Stimulated activated memory B cell treated with anti-CD40 and anti-IgM and Interleukin-4, amounts not matched to agents 10 μg/mL and 1 μg/mL and 100 μg/mL, for 72 hours (primary cell): ENCODE results near the gene NCAPG.
"Not testable (repeated sequence)": the region's sequence is repeated elsewhere in the genome, so short reads cannot be mapped to it uniquely, and the experiment has no call there.

Experiments
- ATAC-seq: fragments of 150-1000 bp; cut with Tn5 transposase; 2 replicates; pipeline ENCODE4 v1.10.0; 2021
- H3K27ac Mint-ChIP-seq: one replicate; pipeline ENCODE4 v1.8.0; 2022; ENCODE audit warnings: mild to moderate bottlenecking, mixed read lengths
- H3K27me3 Mint-ChIP-seq: one replicate; pipeline ENCODE4 v1.8.0; 2022; ENCODE audit warnings: mixed read lengths
- H3K36me3 Mint-ChIP-seq: one replicate; pipeline ENCODE4 v1.8.0; 2022; ENCODE audit warnings: mixed read lengths
- H3K4me1 Mint-ChIP-seq: one replicate; pipeline ENCODE4 v1.8.0; 2022; ENCODE audit warnings: mixed read lengths
- H3K4me3 Mint-ChIP-seq: one replicate; pipeline ENCODE4 v1.8.0; 2022; ENCODE audit warnings: mild to moderate bottlenecking, moderate library complexity, mixed read lengths
- H3K9me3 Mint-ChIP-seq: one replicate; pipeline ENCODE4 v1.8.0; 2022; ENCODE audit warnings: mixed read lengths

Gene NCAPG

DNA sequence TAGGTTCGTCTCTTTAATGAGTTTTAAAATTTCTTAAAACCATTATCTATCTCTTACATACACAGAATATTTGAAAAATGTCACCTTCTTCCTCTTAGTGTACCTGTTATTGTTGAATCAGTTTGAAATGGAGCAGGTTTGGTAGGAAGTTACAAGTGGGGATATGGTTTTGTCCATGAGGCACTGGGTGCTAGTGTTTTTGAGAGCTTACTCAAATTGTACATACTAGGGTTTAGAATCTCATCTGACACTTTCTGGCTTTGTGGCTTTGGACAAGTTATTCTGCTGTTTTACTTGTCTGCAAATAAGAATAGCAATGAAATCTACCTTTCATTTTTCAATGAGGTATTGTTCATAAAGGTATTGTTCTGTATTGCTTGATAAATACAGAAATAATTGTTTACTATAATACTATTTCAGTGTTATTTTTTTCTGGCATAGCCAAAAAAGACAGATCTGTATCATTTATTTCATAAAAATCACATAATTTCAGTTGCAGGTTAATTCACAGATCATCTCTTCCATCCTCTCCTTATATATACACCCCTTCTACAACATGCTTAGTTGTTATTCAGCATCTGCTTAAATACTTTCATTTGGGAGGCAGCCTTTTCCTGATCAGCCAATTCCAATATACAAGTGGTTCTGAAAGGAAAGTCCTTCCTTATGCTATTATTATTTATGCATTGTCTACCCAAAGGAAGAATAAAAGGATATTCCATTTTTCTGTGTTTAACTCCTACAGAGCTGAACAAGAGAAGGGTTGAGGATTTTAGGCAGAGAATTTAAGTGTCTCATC is 13.3 kb downstream of the NCAPG start:
- no peak for ATAC-seq
- H3K9me3 Mint-ChIP-seq: no peaks in the 10 kb centered on the region
- no peak overlapping the region for H3K27ac Mint-ChIP-seq
- no peaks in the 10 kb centered on the region for H3K36me3 Mint-ChIP-seq
- no peaks in the 10 kb centered on the region for H3K27me3 Mint-ChIP-seq
- H3K4me3 Mint-ChIP-seq: no peak overlapping the region
- no peaks in the 10 kb centered on the region for H3K4me1 Mint-ChIP-seq

DNA sequence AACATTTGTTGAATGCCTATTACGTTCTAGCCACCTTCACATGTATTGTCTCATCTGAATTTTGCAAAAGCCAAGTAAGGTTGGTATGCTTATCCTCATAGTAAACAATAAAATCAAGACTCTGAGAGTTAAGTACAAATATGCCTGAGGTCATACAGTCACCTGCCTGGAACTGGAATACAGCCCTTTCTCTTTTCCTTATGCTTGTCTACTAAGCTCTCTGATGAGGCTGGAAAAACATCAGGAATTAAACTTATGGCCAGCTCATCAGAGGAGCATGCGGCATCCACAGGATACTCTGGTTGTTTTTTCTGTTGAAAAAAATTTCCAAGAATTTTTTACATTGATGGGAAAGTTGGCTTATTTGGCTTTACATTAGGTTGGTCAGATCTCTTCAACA is 35.5 kb downstream of the NCAPG start:
- no peak overlapping the region for H3K27ac Mint-ChIP-seq
- H3K36me3 Mint-ChIP-seq: peaks cover 4% of the 10 kb centered on the region
- H3K4me1 Mint-ChIP-seq: no peaks in the 10 kb centered on the region
- no peak overlapping the region for H3K4me3 Mint-ChIP-seq
- H3K9me3 Mint-ChIP-seq: no peaks in the 10 kb centered on the region
- ATAC-seq: no peak
- no peaks in the 10 kb centered on the region for H3K27me3 Mint-ChIP-seq

DNA sequence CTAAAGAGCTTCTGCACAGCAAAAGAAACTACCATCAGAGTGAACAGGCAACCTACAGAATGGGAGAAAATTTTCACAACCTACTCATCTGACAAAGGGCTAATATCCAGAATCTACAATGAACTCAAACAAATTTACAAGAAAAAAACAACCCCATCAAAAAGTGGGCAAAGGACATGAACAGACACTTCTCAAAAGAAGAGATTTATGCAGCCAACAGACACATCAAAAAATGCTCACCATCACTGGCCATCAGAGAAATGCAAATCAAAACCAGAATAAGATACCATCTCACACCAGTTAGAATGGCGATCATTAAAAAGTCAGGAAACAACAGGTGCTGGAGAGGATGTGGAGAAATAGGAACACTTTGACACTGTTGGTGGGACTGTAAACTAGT is 39.5 kb downstream of the NCAPG start:
- H3K27ac Mint-ChIP-seq, H3K4me1 Mint-ChIP-seq, H3K9me3 Mint-ChIP-seq, H3K36me3 Mint-ChIP-seq, H3K27me3 Mint-ChIP-seq, H3K4me3 Mint-ChIP-seq, ATAC-seq: not testable (repeated sequence)

DNA sequence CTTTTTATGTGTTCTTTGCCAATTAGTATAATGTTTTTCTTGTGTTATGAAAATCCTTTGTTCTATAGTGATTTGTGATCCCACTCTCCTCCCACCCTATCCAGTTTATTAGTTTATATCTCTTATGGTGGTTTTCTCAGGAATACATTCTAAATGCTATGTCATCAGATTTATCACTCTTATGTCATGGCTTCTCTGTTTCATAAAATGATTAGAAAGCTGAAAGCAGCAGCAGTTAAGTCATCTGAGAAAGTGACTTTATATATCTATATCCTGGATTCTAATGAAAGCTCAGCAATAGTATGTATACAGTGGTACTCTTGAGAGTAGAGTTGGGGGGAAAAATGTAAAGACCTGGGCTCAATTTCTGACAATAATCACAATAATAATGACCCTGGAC is 41.2 kb downstream of the NCAPG start:
- H3K9me3 Mint-ChIP-seq: no peaks in the 10 kb centered on the region
- no peaks in the 10 kb centered on the region for H3K4me1 Mint-ChIP-seq
- no peak overlapping the region for H3K27ac Mint-ChIP-seq
- no peak for ATAC-seq
- H3K27me3 Mint-ChIP-seq: no peaks in the 10 kb centered on the region
- peaks cover 4% of the 10 kb centered on the region for H3K36me3 Mint-ChIP-seq
- H3K4me3 Mint-ChIP-seq: no peak overlapping the region

DNA sequence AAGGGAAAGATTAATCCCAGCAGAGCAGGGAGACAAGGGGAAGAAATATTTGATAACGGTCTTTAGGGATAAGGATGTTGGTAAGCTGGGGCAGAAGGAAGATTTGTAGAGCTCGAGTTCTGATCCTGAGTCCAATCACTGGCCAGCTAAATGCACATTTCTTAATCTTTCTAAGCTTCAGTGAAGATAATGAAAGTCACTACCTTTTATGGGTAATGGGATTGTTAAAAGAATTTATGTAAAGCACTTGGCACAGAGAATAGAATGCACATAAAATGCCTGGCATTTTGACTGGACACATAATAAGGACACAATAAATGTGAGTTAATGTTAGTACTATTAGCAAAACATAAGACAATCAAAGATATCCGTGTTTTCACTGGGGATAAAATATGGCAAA is 43.3 kb downstream of the NCAPG start:
- Mint-ChIP-seq H3K36me3 (peaks cover 14% of the 10 kb centered on the region), H3K27me3 (no peaks in the 10 kb centered on the region), H3K4me1 (no peaks in the 10 kb centered on the region), H3K9me3 (peaks cover 4% of the 10 kb centered on the region), H3K27ac (no peak overlapping the region), H3K4me3 (no peak overlapping the region)
- ATAC-seq: no peak

DNA sequence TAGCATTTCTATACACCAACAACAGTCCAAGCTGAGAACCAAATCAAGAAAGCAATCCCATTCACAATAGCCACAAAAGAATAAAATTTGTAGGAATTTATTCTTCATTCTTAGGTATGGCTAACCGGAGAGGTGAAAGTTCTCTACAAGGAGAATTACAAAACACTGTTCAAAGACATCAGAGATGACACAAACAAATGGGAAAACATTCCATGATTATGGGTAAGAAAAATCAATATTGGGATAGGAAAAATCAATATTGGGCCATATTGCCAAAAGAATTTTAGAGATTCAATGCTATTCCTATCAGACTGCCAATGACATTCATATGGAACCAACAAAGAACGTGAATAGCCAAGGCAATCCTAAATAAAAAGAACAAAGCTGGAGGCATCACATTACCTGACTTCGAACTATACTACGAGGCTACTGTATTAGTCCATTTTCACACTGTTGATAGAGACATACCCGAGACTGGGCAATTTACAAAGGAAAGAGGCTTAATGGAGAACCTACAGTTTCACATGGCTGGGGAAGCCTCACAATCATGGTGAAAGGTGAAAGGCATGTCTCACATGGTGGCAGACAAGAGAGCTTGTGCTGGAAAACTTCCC is 49.1 kb downstream of the NCAPG start:
- H3K36me3 Mint-ChIP-seq: peaks cover 41% of the 10 kb centered on the region
- H3K4me1 Mint-ChIP-seq: no peaks in the 10 kb centered on the region
- H3K27ac Mint-ChIP-seq: no peak overlapping the region
- no peaks in the 10 kb centered on the region for H3K27me3 Mint-ChIP-seq
- H3K4me3 Mint-ChIP-seq: no peak overlapping the region
- H3K9me3 Mint-ChIP-seq: peaks cover 17% of the 10 kb centered on the region
- ATAC-seq: no peak

DNA sequence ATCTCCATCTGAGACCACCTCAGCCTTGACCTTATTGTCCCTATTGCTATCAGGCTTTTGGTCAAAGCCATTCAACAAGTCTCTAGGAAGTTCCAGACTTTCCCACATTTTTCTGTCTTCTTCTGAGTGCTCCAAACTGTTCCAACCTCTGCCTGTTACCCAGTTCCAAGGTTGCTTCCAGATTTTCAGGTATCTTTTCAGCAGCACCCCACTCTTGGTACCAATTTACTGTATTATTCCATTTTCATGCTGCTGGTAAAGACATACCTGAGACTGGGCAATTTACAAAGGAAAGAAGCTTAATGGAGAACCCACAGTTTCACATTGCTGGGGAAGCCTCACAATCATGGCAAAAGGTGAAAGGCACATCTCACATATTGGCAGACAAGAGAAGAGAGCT is 51.1 kb downstream of the NCAPG start:
- H3K27ac Mint-ChIP-seq, H3K27me3 Mint-ChIP-seq, H3K4me1 Mint-ChIP-seq, H3K4me3 Mint-ChIP-seq, ATAC-seq: not testable (repeated sequence)
- peaks cover 17% of the 10 kb centered on the region for H3K9me3 Mint-ChIP-seq
- peaks cover 49% of the 10 kb centered on the region for H3K36me3 Mint-ChIP-seq

DNA sequence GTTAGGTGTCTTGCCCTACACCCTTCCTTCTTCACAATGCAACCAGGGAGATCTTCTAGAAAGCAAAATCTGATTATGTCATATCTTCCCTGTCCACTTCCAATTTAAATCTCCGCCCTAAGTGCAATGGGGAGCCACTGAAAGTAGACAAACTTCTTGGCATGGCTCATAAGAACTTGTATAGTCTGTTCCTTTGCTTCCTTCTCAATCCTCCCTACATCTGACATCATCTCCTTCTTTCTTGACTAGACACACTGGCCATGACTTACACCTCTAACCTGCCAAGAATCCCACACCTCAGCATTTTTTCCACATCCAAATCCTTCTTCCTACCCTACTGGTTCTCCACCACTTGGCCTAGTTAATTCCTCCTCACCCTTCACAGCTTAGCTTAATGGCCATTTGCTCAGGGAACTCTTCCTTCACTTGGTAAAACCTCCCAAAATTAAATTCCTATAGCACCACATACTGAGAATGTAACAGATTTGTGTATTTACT is 55.1 kb downstream of the NCAPG start:
- ATAC-seq: no peak
- H3K4me1 Mint-ChIP-seq: no peaks in the 10 kb centered on the region
- no peaks in the 10 kb centered on the region for H3K27me3 Mint-ChIP-seq
- no peak overlapping the region for H3K27ac Mint-ChIP-seq
- H3K4me3 Mint-ChIP-seq: no peak overlapping the region
- H3K36me3 Mint-ChIP-seq: peaks cover 39% of the 10 kb centered on the region
- peaks cover 13% of the 10 kb centered on the region for H3K9me3 Mint-ChIP-seq

DNA sequence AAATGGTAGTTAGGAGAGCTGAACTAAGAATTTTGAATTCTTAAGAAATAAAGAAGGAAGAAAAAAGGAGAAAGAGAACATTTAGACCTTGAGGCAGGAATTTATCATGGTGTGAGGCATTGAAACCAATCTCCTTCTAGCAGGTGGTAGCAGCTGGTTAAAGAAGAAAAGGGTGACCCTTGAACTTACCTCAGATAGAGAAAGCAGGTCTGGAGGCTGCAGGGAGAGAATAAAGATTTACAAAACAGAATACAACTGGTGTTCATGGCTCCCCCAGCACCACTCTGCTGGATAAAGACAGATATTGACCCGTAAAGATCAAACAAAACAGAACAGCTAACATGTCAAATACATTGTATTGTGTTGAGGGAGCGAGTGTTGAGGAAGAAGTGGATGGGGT is 56.0 kb downstream of the NCAPG start:
- no peaks in the 10 kb centered on the region for H3K4me1 Mint-ChIP-seq
- H3K27me3 Mint-ChIP-seq: no peaks in the 10 kb centered on the region
- no peak overlapping the region for H3K4me3 Mint-ChIP-seq
- no peak overlapping the region for H3K27ac Mint-ChIP-seq
- ATAC-seq: no peak
- H3K9me3 Mint-ChIP-seq: peaks cover 11% of the 10 kb centered on the region
- peaks cover 35% of the 10 kb centered on the region for H3K36me3 Mint-ChIP-seq

DNA sequence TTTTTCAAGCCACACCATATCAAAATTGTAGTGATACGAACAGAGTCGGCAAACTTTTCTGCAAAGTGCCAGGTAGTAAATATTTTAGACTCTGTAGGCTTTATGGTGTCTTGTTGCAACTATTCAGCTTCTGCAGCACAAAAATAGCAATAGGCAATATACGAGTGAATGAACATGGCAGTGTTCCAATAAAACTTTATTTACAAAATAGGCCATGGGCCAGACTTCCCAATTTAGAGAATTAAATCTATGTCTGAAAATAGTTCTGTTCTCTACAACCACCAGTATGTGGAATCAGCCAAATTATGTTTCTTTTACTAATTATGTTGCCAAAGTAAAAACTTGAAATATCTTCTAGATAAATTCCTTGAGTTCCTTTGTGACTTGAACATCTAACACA is 56.5 kb downstream of the NCAPG start:
- Mint-ChIP-seq H3K4me3 (no peak overlapping the region), H3K4me1 (no peaks in the 10 kb centered on the region), H3K27ac (no peak overlapping the region), H3K27me3 (no peaks in the 10 kb centered on the region), H3K9me3 (peaks cover 6% of the 10 kb centered on the region), H3K36me3 (peaks cover 30% of the 10 kb centered on the region)
- no peak for ATAC-seq

DNA sequence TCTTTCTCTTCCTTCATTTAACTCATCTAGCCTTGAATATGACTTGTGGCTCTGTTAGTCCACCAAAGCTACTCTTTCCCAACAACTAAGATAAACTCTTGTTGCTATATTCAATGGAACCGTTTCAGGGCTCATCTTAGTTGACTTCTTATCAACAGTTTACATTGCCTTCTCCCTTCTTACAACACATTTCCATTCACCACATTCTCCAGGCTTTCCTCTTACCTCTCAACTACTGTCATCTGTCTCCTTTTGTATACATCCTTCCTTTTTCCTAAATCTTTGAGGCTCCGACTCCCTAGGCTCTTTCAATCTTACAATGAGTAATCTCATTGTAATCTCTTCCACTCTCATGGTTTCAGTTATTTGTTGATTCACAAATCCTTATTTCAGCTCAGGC is 58.5 kb downstream of the NCAPG start:
- Mint-ChIP-seq H3K36me3 (peaks cover 14% of the 10 kb centered on the region), H3K4me3 (no peak overlapping the region)
- no peak for ATAC-seq

DNA sequence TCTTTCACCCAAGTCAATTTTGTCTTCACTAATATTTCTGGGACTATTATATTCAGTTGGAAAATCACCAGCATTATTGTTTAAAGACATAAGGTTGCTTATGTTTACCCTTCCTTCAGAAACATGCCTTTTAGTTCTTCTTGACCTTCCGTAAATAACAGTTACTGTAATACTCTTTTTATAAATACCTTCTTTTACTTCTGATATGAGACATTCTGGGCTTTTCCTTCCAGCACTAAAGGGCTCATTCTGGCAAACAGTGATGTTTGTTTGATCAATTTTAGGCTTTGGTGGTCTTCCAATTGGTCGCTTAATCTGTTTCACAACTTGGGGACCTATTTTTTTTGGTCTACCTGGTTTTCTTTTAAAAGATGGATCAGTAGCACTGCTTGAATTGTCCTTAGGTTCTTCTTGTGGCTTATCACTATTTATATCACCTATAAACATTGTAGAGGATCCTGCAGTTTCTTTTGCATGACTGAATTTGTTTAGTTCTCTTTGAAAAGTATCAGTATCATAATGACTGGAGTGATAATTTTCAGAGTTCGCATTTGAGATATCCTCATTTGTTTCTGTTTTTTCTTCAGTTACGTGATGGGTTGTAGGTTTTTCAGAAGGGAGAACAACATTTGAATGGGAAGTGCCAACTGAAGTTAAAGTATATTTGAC is 64.8 kb downstream of the NCAPG start:
- H3K4me1 Mint-ChIP-seq: no peaks in the 10 kb centered on the region
- no peaks in the 10 kb centered on the region for H3K27me3 Mint-ChIP-seq
- H3K4me3 Mint-ChIP-seq: no peak overlapping the region
- ATAC-seq: peak; percentile 55
- H3K9me3 Mint-ChIP-seq: peaks cover 3% of the 10 kb centered on the region
- H3K36me3 Mint-ChIP-seq: peaks cover 9% of the 10 kb centered on the region
- no peak overlapping the region for H3K27ac Mint-ChIP-seq

More for the DNA sequence above, 58.5 kb downstream of the NCAPG start:
- H3K27ac Mint-ChIP-seq: no peak overlapping the region
- H3K9me3 Mint-ChIP-seq: peaks cover under 1% of the 10 kb centered on the region
- no peaks in the 10 kb centered on the region for H3K27me3 Mint-ChIP-seq
- H3K4me1 Mint-ChIP-seq: no peaks in the 10 kb centered on the region

DNA sequence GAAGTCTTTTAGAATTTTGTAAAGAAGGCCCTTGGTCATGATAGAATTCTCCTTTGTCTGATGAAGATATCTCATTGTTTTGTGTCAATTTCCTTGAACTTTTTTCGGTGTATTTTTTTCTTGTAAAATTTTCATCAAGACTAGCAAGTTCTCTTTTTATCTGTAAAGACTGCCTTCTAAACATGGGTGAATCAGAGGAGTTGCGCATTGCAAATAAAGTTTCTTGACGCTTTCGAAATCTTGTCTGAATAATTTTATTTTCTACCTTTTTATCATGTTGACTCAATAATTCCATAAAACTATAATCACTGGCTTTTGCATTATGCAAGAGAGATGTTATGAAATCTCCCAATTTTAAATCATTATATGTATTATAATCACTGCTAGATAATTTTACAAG is 66.2 kb downstream of the NCAPG start:
- Mint-ChIP-seq H3K4me1 (no peaks in the 10 kb centered on the region), H3K27ac (no peak overlapping the region), H3K4me3 (no peak overlapping the region), H3K9me3 (peaks cover 3% of the 10 kb centered on the region), H3K27me3 (no peaks in the 10 kb centered on the region), H3K36me3 (peaks cover 9% of the 10 kb centered on the region)
- ATAC-seq: no peak

DNA sequence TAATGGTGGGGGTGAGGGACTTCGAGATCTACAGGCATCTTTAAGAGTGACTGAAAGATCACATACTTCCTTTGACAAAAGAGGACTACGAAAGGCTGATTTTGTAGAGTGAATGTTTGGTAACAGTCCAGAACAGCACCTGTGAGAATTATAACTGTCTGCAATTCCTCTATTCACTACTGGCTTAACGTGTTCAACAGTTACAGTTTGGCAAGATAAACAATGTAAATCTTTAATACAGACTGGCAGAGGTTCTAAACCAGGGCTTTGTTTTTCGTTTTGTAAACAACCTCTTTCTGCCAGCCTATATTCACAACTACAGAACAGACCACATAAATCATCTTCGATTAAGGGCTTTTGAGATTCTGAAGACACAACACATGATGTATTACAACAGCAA is 66.9 kb downstream of the NCAPG start:
- no peak overlapping the region for H3K27ac Mint-ChIP-seq
- H3K27me3 Mint-ChIP-seq: no peaks in the 10 kb centered on the region
- H3K36me3 Mint-ChIP-seq: peaks cover 9% of the 10 kb centered on the region
- peaks cover 3% of the 10 kb centered on the region for H3K9me3 Mint-ChIP-seq
- no peaks in the 10 kb centered on the region for H3K4me1 Mint-ChIP-seq
- ATAC-seq: no peak
- no peak overlapping the region for H3K4me3 Mint-ChIP-seq

DNA sequence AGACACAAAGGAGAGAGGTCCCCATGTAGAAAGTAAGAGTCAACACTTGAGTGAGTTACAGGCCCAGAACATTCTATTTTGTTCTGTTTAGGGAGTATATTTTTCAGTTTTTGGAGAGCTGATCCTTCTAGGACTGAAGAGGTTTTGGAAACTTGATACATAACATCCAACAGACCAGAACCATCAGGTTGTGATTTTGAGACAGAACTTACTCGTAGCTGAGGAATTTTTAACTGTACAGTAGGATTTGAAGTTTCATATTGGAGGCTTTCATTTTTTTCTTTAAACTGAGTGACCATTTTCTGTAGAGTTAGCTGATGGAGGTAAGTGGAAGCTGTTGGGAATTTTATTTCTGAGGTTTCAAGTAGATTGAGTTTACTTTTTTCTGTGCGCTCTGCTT is 73.3 kb downstream of the NCAPG start:
- Mint-ChIP-seq H3K36me3 (peaks cover 33% of the 10 kb centered on the region), H3K4me1 (no peaks in the 10 kb centered on the region), H3K4me3 (no peak overlapping the region), H3K27ac (no peak overlapping the region), H3K27me3 (no peaks in the 10 kb centered on the region), H3K9me3 (no peaks in the 10 kb centered on the region)
- ATAC-seq: no peak

DNA sequence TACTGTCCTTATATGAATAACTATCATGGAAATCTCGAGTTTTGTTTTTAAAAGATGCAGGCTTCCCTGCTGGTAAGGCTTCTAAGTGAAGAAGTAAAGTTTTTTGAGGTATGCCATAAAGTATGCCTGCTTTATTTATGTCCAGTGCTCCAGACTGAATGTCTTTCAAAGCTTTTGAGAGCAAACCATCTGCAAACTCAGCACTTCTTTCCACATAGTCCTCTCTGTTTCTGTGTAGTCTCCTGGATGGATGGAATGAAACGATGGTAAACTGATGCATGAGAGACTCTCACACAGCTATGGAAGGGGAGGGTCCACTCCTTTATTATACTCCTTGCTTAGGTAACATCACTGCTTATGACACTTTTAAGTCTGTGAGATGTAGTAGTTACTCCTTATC is 73.7 kb downstream of the NCAPG start:
- H3K4me1 Mint-ChIP-seq: no peaks in the 10 kb centered on the region
- peaks cover 33% of the 10 kb centered on the region for H3K36me3 Mint-ChIP-seq

More for the DNA sequence above, 73.7 kb downstream of the NCAPG start:
- Mint-ChIP-seq H3K4me3 (no peak overlapping the region), H3K9me3 (no peaks in the 10 kb centered on the region), H3K27me3 (no peaks in the 10 kb centered on the region), H3K27ac (no peak overlapping the region)
- ATAC-seq: no peak
